ENCODE results near the gene POGLUT3. TPM values are rescaled to one million over a fixed set of nuclear protein-coding genes. Genes with fewer than 3 reads are reported as not detected.
A peak's percentile ranks its signal among the peaks of the same experiment; 100 is the strongest.

POGLUT3 gene
- total and polyA plus RNA-seq, 9 of the 15 experiments (the other 6 are each of a cell fraction or from before 2014, with no cell fraction given) = 4.6 to 29.7 (median 17.8) TPM

DNA sequence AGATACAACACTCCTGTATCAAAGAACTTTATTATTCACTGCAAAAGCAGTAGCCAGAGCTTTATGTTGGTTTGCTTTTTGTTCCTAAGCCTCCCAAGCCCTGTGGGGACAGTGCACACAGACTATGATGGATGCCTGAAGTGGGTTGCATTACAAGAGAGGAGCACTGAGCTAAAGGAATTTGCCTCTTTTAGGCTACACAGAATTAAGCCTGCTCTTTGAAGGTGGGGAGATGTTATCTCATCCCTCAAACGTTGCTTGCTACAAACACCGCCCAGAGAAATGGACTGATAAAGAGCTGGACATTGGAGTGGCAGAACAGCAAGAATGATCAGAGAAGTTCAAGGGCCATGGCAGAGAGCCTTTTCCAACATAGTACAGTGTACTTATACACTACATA lies 2.5 kb upstream of the POGLUT3 start:
- peak; percentile 85 for FAIRE-seq
- intact Hi-C loops (cut with micrococcal nuclease) (no loop called here), in situ Hi-C loops (cut with MboI) (no loop called here)
- Histone ChIP-seq H3K9ac (ENCODE audit: insufficient read depth in 1 of 2, low read depth in 2 of 2, low read length in 2 of 2) (peak overlapping the region; percentile 20 to 36; a peak in 2 of 4 replicates), H3K27ac (ENCODE audit: extremely low read depth, low read depth, low read length) (peak overlapping the region; percentile 56), H3K36me3 (ENCODE audit: control insufficient read depth, insufficient read depth, low read length) (no peaks in the 10 kb centered on the region), H4K20me1 (replicated peaks; ENCODE audit: control insufficient read depth, insufficient read depth, low read length) (no peaks in the 10 kb centered on the region), H3K79me2 (ENCODE audit: control insufficient read depth, insufficient read depth, low read length) (peaks cover 17% of the 10 kb centered on the region), H3K4me1 (replicated peaks in 1 of 2; ENCODE audit: control insufficient read depth in 2 of 2, insufficient read depth in 2 of 2, low read length in 2 of 2) (peaks cover 17 to 33% of the 10 kb centered on the region in 2 experiments), H3K9me1 (ENCODE audit: control insufficient read depth, insufficient read depth, low read length) (no peaks in the 10 kb centered on the region), H3K9me3 (replicated peaks; ENCODE audit: control insufficient read depth, insufficient read depth, low read depth, low read length) (no peaks in the 10 kb centered on the region), H3K4me3 (no peak overlapping the region), H3K27me3 (ENCODE audit: control insufficient read depth in 2 of 2, insufficient read depth in 2 of 2, low read length in 2 of 2) (no peaks in the 10 kb centered on the region), H3K4me2 (ENCODE audit: insufficient read depth, low read length) (peak overlapping the region; percentile 68), H2AFZ (ENCODE audit: low read depth, low read length) (peak overlapping the region; percentile 73)
- DNase-seq (ENCODE audit: extremely low read depth in 1 of 4, low spot score in 3 of 4) = peak in 3 of 4 experiments; percentile 13 to 58 (median 39)
- ChIA-PET CTCF (ENCODE audit: low intra/inter-chr PET ratio) (no interaction called here), POLR2A (interaction anchor here (0.6 to 1.1 kb wide), 3 partner anchors 9 to 261 kb away, joined by 3 read pairs; no protein-coding TSS in a partner anchor)
- WGBS (ENCODE audit: insufficient coverage, low coverage, missing lambda C conversion rate) = 0% methylated on average over 2 of the region's 2 CpGs
- peak; percentile 3 for ATAC-seq
- no TSS peak for BruUV-seq (replicated peaks)
- TF ChIP-seq NR2C2 (CRISPR knock-in tag; IDR thresholded peaks at IDR 0.05) (no peak), NR2C2 (tag; IDR thresholded peaks at IDR 0.05) (no peak), E2F3 (CRISPR knock-in tag; IDR thresholded peaks at IDR 0.05) (no peak), GATA2 (CRISPR knock-in tag; IDR thresholded peaks at IDR 0.05) (peak; percentile 60), ARID1B (IDR thresholded peaks at IDR 0.05) (0 out of 2 replicates have a peak, but pooled peaks have one; percentile 14), RBM25 (IDR thresholded peaks at IDR 0.05; ENCODE audit: low read depth, low read length, severe bottlenecking) (no peak), ATF1 (CRISPR knock-in tag; IDR thresholded peaks at IDR 0.05) (no peak), ATF1 (tag; IDR thresholded peaks at IDR 0.05) (0 out of 2 replicates have a peak, but pooled peaks have one; percentile 22), SMARCA4 (IDR thresholded peaks at IDR 0.05) (peak; percentile 34; the same call in 1 of the 2 replicates), ZNF778 (CRISPR knock-in tag; IDR thresholded peaks at IDR 0.05) (no peak), RCOR1 (IDR thresholded peaks at IDR 0.05; ENCODE audit: borderline replicate concordance in 1 of 2, low read depth in 2 of 2, low read length in 2 of 2) (0 out of 4 replicates have a peak, but pooled peaks of 1 of the 2 experiments have one; percentile 12), SMARCE1 (IDR thresholded peaks at IDR 0.05) (0 out of 2 replicates have a peak, but pooled peaks have one; percentile 41)
- TF ChIP-seq, protein P1, sequence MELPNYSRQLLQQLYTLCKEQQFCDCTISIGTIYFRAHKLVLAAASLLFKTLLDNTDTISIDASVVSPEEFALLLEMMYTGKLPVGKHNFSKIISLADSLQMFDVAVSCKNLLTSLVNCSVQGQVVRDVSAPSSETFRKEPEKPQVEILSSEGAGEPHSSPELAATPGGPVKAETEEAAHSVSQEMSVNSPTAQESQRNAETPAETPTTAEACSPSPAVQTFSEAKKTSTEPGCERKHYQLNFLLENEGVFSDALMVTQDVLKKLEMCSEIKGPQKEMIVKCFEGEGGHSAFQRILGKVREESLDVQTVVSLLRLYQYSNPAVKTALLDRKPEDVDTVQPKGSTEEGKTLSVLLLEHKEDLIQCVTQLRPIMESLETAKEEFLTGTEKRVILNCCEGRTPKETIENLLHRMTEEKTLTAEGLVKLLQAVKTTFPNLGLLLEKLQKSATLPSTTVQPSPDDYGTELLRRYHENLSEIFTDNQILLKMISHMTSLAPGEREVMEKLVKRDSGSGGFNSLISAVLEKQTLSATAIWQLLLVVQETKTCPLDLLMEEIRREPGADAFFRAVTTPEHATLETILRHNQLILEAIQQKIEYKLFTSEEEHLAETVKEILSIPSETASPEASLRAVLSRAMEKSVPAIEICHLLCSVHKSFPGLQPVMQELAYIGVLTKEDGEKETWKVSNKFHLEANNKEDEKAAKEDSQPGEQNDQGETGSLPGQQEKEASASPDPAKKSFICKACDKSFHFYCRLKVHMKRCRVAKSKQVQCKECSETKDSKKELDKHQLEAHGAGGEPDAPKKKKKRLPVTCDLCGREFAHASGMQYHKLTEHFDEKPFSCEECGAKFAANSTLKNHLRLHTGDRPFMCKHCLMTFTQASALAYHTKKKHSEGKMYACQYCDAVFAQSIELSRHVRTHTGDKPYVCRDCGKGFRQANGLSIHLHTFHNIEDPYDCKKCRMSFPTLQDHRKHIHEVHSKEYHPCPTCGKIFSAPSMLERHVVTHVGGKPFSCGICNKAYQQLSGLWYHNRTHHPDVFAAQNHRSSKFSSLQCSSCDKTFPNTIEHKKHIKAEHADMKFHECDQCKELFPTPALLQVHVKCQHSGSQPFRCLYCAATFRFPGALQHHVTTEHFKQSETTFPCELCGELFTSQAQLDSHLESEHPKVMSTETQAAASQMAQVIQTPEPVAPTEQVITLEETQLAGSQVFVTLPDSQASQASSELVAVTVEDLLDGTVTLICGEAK (IDR thresholded peaks at IDR 0.05) = peak; percentile 89
- TF ChIP-seq, protein P1 (CRISPR knock-in tag; IDR thresholded peaks at IDR 0.05) = peak; percentile 42; the same call in 1 of the 2 replicates
- TF ChIP-seq, protein P2, sequence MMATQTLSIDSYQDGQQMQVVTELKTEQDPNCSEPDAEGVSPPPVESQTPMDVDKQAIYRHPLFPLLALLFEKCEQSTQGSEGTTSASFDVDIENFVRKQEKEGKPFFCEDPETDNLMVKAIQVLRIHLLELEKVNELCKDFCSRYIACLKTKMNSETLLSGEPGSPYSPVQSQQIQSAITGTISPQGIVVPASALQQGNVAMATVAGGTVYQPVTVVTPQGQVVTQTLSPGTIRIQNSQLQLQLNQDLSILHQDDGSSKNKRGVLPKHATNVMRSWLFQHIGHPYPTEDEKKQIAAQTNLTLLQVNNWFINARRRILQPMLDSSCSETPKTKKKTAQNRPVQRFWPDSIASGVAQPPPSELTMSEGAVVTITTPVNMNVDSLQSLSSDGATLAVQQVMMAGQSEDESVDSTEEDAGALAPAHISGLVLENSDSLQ (IDR thresholded peaks at IDR 0.05) = peak; percentile 27; the same call in 1 of the 2 replicates

All from K562 (cell line).